Measurements from ENCODE around the gene CRHBP. TPM values are rescaled to one million over a fixed set of nuclear protein-coding genes. Genes with fewer than 3 reads are reported as not detected.

The CRHBP gene
- total RNA-seq, 1 experiment from 2014 or later = 2.3 TPM

DNA sequence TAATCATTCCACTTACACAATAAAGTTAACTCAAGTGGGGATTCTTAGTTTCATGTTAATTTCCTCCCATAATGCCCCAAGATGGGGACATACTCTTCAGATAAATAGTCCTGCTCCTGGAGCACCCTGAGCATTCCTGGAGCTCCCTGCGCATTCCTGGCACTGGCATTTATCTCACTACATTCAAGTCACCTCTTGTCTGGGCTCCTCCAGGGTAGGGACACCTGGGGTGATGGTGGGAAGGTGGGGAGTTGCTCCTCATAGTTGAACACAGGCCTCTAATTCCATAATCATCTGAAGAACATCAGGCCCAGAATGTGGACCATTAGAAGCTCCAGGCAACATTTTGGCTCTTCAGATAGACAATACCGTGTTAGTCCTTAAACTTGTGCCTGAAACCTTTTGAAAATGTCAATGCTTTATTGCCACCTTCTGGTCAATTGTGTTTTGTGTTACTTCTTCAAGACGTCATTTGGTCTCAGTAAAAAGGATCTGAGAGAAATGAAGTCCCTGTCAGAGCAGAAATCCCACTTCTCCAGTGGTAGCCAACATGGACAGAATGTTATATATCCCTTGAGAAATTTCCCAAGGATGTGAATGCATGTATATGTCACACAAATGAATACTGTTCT lies 63.2 kb downstream of the CRHBP start:
- H3K27me3 ChIP-seq (ENCODE audit: control insufficient read depth, insufficient read depth, low read length) = no peaks in the 10 kb centered on the region
- no peak overlapping the region for H3K4me3 ChIP-seq (ENCODE audit: insufficient read depth, low read depth, low read length)
- DNase-seq = no peak
- H3K36me3 ChIP-seq (replicated peaks; ENCODE audit: control insufficient read depth, insufficient read depth, low read length) = no peaks in the 10 kb centered on the region

DNA sequence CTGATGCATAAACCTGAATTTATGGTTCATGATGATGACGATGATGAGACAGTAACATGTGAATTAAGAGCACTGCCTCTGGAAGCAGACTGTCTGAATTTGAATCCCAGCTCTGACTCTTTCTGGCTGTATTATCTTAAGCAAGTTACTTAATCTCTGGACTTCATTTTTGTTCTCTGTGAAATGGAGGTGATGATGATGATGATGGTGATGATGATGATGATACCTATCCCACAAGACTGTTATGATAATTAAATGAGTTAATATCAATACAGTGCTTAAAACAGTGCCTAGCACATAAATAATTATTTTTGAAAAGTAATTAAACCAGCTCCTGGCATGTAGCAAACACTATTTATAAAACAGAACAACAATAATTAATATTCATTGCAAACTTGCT lies 64.1 kb downstream of the CRHBP start:
- Histone ChIP-seq H3K27me3 (ENCODE audit: control insufficient read depth, insufficient read depth, low read length) (no peaks in the 10 kb centered on the region), H3K4me3 (ENCODE audit: insufficient read depth, low read depth, low read length) (no peak overlapping the region), H3K36me3 (replicated peaks; ENCODE audit: control insufficient read depth, insufficient read depth, low read length) (no peaks in the 10 kb centered on the region)
- no peak for DNase-seq

DNA sequence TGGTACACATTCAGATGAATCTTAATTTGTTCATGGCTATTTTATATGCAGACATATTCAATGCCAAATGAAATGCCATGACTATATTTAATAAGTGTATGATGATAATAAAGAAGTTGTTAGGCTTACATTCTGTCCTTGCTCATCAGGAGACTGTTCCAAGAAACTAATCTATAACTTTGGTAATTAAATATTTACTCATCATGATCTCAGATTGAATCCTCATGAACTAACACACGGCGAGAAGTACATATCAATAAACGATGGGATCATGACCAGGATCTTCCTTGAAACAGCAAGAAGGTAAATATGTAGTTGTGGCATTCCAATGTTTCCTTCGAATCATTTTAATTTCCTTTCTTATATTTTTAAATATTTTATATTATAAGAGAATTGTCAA lies 64.8 kb downstream of the CRHBP start:
- Histone ChIP-seq H3K4me3 (ENCODE audit: insufficient read depth, low read depth, low read length) (no peak overlapping the region), H3K27me3 (ENCODE audit: control insufficient read depth, insufficient read depth, low read length) (no peaks in the 10 kb centered on the region), H3K36me3 (replicated peaks; ENCODE audit: control insufficient read depth, insufficient read depth, low read length) (no peaks in the 10 kb centered on the region)
- no peak for DNase-seq

Other genes starting within 250 kb of the CRHBP start
- gene F2R, start 236.9 kb upstream of the CRHBP start, total RNA-seq (2014; rRNA removed; shearing (Covaris generic)) = 17.1 and 23.3 TPM in 2 replicates
- 40.7 and 56.0 TPM in 2 replicates for gene F2RL1, start 134.0 kb upstream of the CRHBP start, total RNA-seq (2014; rRNA removed; shearing (Covaris generic))
- 1.1 and 1.6 TPM in 2 replicates for gene S100Z, start 103.0 kb upstream of the CRHBP start, total RNA-seq (2014; rRNA removed; shearing (Covaris generic))
- 17.8 and 24.5 TPM in 2 replicates for gene AGGF1, start 77.4 kb downstream of the CRHBP start, total RNA-seq (2014; rRNA removed; shearing (Covaris generic))
- gene ZBED3, start 134.2 kb downstream of the CRHBP start, total RNA-seq (2014; rRNA removed; shearing (Covaris generic)) = 1.6 and 1.9 TPM in 2 replicates